Subcutaneous adipose tissue (tissue), 4 donors: Measurements from ENCODE around the gene ADAMTS17. TPM values are rescaled to one million over a fixed set of nuclear protein-coding genes. Genes with fewer than 3 reads are reported as not detected.

ENCODE experiments used
- CTCF ChIP-seq: fragments of 450-650 bp; IDR thresholded peaks from one replicate; pipeline ENCODE4 v1.5.1; 2016; ENCODE audit warnings: low read depth, mild to moderate bottlenecking, control low read depth, antibody characterized with exemption, moderate library complexity
- total RNA-seq, 4 donors: library from RNA; depleted of rRNA; stranded (reverse); fragments of >200 nt; gene quantifications; one replicate each; pipeline ENCODE4 v1.1.0, GENCODE V29; 2016

The ADAMTS17 gene
- total RNA-seq, 4 donors from 2014 or later: 0.49 to 5.3 (median 2.5) TPM

- TF ChIP-seq CTCF: no peak
Measured at GRCh38 chr15:100189319-100189718, 152.5 kb downstream of the ADAMTS17 start.

- TF ChIP-seq CTCF: no peak
Measured at GRCh38 chr15:100187677-100188076, 154.1 kb downstream of the ADAMTS17 start.

GRCh38 chr15:100186960-100187359 is 154.8 kb downstream of the ADAMTS17 start:
- TF ChIP-seq CTCF: no peak

- no peak for TF ChIP-seq CTCF
Measured at GRCh38 chr15:100186366-100186765, 155.4 kb downstream of the ADAMTS17 start.

GRCh38 chr15:100183921-100184495 is 157.8 kb downstream of the ADAMTS17 start:
- no peak for TF ChIP-seq CTCF

GRCh38 chr15:100180921-100181320 is 160.9 kb downstream of the ADAMTS17 start:
- no peak for TF ChIP-seq CTCF

GRCh38 chr15:100175406-100176114 is 166.2 kb downstream of the ADAMTS17 start:
- no peak for TF ChIP-seq CTCF
